Calu3 (cell line): ENCODE data around the gene RXFP2. TPM values are rescaled to one million over a fixed set of nuclear protein-coding genes. Genes with fewer than 3 reads are reported as not detected.

Experiments
- Bru-seq: library from RNA; stranded (reverse); fragments of 400-500 nt; gene quantifications from one replicate; lab custom pipeline; 2021; lab: Mats Ljungman, UMichigan
- BruChase-seq, 2 experiments: library from RNA; stranded (reverse); fragments of 400-500 nt; gene quantifications; one replicate each; lab custom pipeline; 2021; lab: Mats Ljungman, UMichigan
- BruUV-seq: library from RNA; stranded (reverse); fragments of 400-500 nt; replicated peaks from 2 replicates; lab custom pipeline; 2021; lab: Mats Ljungman, UMichigan
- CTCF ChIA-PET: fragments of 300-600 bp; sonication (Branson Sonifier 250); formaldehyde crosslinking; loops from one replicate; lab custom pipeline; 2022; ENCODE audit warnings: antibody characterized with exemption; lab: Charles Lee
- DNase-seq: peaks from one replicate; pipeline ENCODE4 v3.0.0; 2022
- H3K27ac Mint-ChIP-seq: one replicate; pipeline ENCODE4 v1.8.0; 2022; ENCODE audit warnings: mixed read lengths; ENCODE audit not compliant: unreplicated experiment
- H3K27me3 Mint-ChIP-seq: one replicate; pipeline ENCODE4 v1.8.0; 2022; ENCODE audit warnings: mixed read lengths; ENCODE audit not compliant: unreplicated experiment
- H3K36me3 Mint-ChIP-seq: one replicate; pipeline ENCODE4 v1.8.0; 2022; ENCODE audit warnings: mild to moderate bottlenecking, moderate library complexity, mixed read lengths; ENCODE audit not compliant: insufficient read depth, unreplicated experiment
- H3K4me1 Mint-ChIP-seq: one replicate; pipeline ENCODE4 v1.8.0; 2022; ENCODE audit warnings: mild to moderate bottlenecking, low read depth, mixed read lengths; ENCODE audit not compliant: unreplicated experiment
- H3K4me3 Mint-ChIP-seq: one replicate; pipeline ENCODE4 v1.8.0; 2022; ENCODE audit warnings: mild to moderate bottlenecking, low read depth, moderate library complexity, mixed read lengths; ENCODE audit not compliant: unreplicated experiment
- H3K9me3 Mint-ChIP-seq: one replicate; pipeline ENCODE4 v1.8.0; 2022; ENCODE audit warnings: low read depth, mixed read lengths; ENCODE audit not compliant: unreplicated experiment
- CTCF ChIP-seq: fragments of 200-600 bp; IDR thresholded peaks from one replicate; pipeline ENCODE4 v1.8.0; 2022; ENCODE audit warnings: antibody characterized with exemption; ENCODE audit not compliant: unreplicated experiment
- intact Hi-C: fragments of 100-400 bp; cut with micrococcal nuclease; formaldehyde crosslinking; loops from one replicate; pipeline ENCODE4 v1.10.0; 2022; ENCODE audit not compliant: unreplicated experiment
- long read RNA-seq: library from polyadenylated mRNA; stranded (forward); transcript quantifications from one replicate; pipeline ENCODE4 v2.0.0, GENCODE V29; 2022
- total RNA-seq: library from RNA; stranded (reverse); gene quantifications from 2 replicates; pipeline ENCODE4 v1.2.3, GENCODE V29; 2022

Gene RXFP2
- total RNA-seq (not detected in 2 replicates), Bru-seq, nascent RNA (not detected), BruChase-seq, experiment 1, labeled RNA remaining after a 6-hour chase (not detected), BruChase-seq, experiment 2, labeled RNA remaining after a 2-hour chase (not detected)
- long read RNA-seq = 0 reads

GRCh38 chr13:31739226-31739625 is at the start of gene RXFP2:
Gene RXFP2, plus strand, starts transcription at chr13:31739526. Its CDS starts 87 bp downstream, at chr13:31739613.
- Mint-ChIP-seq H3K27me3 (peaks cover 13% of the 10 kb centered on the region), H3K9me3 (no peaks in the 10 kb centered on the region), H3K36me3 (no peaks in the 10 kb centered on the region), H3K4me1 (peaks cover 8% of the 10 kb centered on the region), H3K27ac (no peak within 1 kb of the TSS), H3K4me3 (no peak within 1 kb of the TSS)
- no peak for DNase-seq
- BruUV-seq = no TSS peak
- intact Hi-C loops = no loop called here
- CTCF ChIA-PET = no interaction called here
- no peak for TF ChIP-seq CTCF

- BruUV-seq = no TSS peak
- H3K4me3 Mint-ChIP-seq = no peak overlapping the region
- no peak overlapping the region for H3K27ac Mint-ChIP-seq
- intact Hi-C loops = no loop called here
- H3K36me3 Mint-ChIP-seq = no peaks in the 10 kb centered on the region
- H3K4me1 Mint-ChIP-seq = no peaks in the 10 kb centered on the region
- H3K9me3 Mint-ChIP-seq = peaks cover 4% of the 10 kb centered on the region
- no peak for DNase-seq
- CTCF ChIA-PET = no interaction called here
- H3K27me3 Mint-ChIP-seq = no peaks in the 10 kb centered on the region
- TF ChIP-seq CTCF = no peak
Measured at GRCh38 chr13:31697290-31697689, 42.0 kb upstream of the RXFP2 start.

GRCh38 chr13:31699650-31700049 is 39.7 kb upstream of the RXFP2 start:
- H3K27ac Mint-ChIP-seq = no peak overlapping the region
- H3K36me3 Mint-ChIP-seq = no peaks in the 10 kb centered on the region
- no peak overlapping the region for H3K4me3 Mint-ChIP-seq
- intact Hi-C loops = no loop called here
- no TSS peak for BruUV-seq
- H3K4me1 Mint-ChIP-seq = no peaks in the 10 kb centered on the region
- H3K9me3 Mint-ChIP-seq = no peaks in the 10 kb centered on the region
- DNase-seq = no peak
- CTCF ChIA-PET = no interaction called here
- no peaks in the 10 kb centered on the region for H3K27me3 Mint-ChIP-seq
- no peak for TF ChIP-seq CTCF

- no peak for TF ChIP-seq CTCF
- H3K4me1 Mint-ChIP-seq = no peaks in the 10 kb centered on the region
- H3K4me3 Mint-ChIP-seq = no peak overlapping the region
- no TSS peak for BruUV-seq
- CTCF ChIA-PET = no interaction called here
- H3K27ac Mint-ChIP-seq = no peak overlapping the region
- intact Hi-C loops = no loop called here
- no peaks in the 10 kb centered on the region for H3K27me3 Mint-ChIP-seq
- H3K36me3 Mint-ChIP-seq = no peaks in the 10 kb centered on the region
- DNase-seq = no peak
- H3K9me3 Mint-ChIP-seq = no peaks in the 10 kb centered on the region
Measured at GRCh38 chr13:31703780-31704179, 35.5 kb upstream of the RXFP2 start.
